ENCODE data around the gene TMEM233. TPM values are rescaled to one million over a fixed set of nuclear protein-coding genes. Genes with fewer than 3 reads are reported as not detected.

The TMEM233 gene
- total RNA-seq, 2 experiments from 2014 or later: not detected

DNA sequence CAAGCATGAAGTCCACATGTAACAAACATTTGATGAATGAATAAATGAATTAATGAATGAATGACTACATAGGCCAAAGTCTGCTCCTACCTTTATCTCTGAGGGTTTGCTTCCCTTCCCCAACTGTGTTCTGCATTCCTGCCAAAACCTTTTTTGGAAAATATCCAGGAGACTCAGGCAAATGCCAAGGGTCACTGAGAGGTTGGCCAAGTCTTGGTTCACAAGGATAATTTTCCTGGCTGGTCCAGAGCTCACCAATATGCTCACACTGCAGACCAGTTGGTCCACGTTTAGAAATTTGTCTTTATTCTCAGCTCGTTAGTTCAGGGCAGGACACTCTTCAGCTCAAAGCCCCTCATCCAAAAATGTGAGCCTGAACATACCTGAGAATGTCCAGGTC is 10.2 kb downstream of the TMEM233 start:
- intact Hi-C loops (cut with micrococcal nuclease; ENCODE audit: unreplicated experiment): no loop called here
- Histone ChIP-seq H3K9me3 (ENCODE audit: low read length) (no peaks in the 10 kb centered on the region), H3K4me2 (ENCODE audit: low read length) (no peak overlapping the region), H3K4me1 (ENCODE audit: insufficient read depth, low read length, poor library complexity, severe bottlenecking) (no peaks in the 10 kb centered on the region), H3K36me3 (ENCODE audit: insufficient read depth, low read length) (no peaks in the 10 kb centered on the region), H3K4me3 (ENCODE audit: low read depth, low read length, poor library complexity, severe bottlenecking) (no peak overlapping the region), H3K9me2 (ENCODE audit: insufficient read depth, low read length) (no peaks in the 10 kb centered on the region), H3K79me2 (ENCODE audit: insufficient read depth, low read depth, low read length) (no peaks in the 10 kb centered on the region), H3K27ac (ENCODE audit: low read depth, low read length, poor library complexity, severe bottlenecking) (no peak overlapping the region), H2AFZ (ENCODE audit: low read length) (no peak overlapping the region), H4K20me1 (ENCODE audit: insufficient read depth, low read length) (no peaks in the 10 kb centered on the region)
- POLR2A ChIA-PET: no interaction called here
- DNase-seq (ENCODE audit: low spot score): no peak
- BruUV-seq (replicated peaks): no TSS peak
- TF ChIP-seq, protein P1, sequence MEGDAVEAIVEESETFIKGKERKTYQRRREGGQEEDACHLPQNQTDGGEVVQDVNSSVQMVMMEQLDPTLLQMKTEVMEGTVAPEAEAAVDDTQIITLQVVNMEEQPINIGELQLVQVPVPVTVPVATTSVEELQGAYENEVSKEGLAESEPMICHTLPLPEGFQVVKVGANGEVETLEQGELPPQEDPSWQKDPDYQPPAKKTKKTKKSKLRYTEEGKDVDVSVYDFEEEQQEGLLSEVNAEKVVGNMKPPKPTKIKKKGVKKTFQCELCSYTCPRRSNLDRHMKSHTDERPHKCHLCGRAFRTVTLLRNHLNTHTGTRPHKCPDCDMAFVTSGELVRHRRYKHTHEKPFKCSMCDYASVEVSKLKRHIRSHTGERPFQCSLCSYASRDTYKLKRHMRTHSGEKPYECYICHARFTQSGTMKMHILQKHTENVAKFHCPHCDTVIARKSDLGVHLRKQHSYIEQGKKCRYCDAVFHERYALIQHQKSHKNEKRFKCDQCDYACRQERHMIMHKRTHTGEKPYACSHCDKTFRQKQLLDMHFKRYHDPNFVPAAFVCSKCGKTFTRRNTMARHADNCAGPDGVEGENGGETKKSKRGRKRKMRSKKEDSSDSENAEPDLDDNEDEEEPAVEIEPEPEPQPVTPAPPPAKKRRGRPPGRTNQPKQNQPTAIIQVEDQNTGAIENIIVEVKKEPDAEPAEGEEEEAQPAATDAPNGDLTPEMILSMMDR (conservative IDR thresholded peaks at IDR 0.05; ENCODE audit: low read length): no peak
- no peak for TF ChIP-seq EZH2phosphoT487 (IDR thresholded peaks at IDR 0.05; ENCODE audit: borderline replicate concordance, low read depth, low read length)
- CTCF ChIA-PET (ENCODE audit: unreplicated experiment): no interaction called here

DNA sequence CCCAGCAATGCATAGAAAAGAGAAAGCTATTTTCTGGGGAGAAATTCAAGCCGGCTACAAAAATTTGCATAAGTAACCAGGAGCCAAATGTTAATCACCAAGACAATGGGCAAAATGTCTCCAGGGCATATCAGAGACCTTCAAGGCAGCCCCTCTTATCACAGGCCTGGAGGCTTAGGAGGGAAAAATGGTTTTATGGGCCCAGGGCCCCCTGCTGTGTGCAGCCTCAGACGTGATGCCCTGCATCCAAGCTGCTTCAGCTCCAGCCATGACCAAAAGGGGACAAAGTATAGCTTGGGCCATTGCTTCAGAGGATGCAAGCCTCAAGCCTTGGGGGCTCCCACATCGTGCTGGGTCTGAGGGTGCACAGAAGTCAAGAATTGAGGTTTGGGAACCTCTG is 15.8 kb downstream of the TMEM233 start:
- Histone ChIP-seq H3K27ac (ENCODE audit: low read depth, low read length, poor library complexity, severe bottlenecking) (no peak overlapping the region), H4K20me1 (ENCODE audit: insufficient read depth, low read length) (no peaks in the 10 kb centered on the region), H3K4me1 (ENCODE audit: insufficient read depth, low read length, poor library complexity, severe bottlenecking) (no peaks in the 10 kb centered on the region), H3K36me3 (ENCODE audit: insufficient read depth, low read length) (no peaks in the 10 kb centered on the region), H3K9me2 (ENCODE audit: insufficient read depth, low read length) (no peaks in the 10 kb centered on the region), H2AFZ (ENCODE audit: low read length) (no peak overlapping the region), H3K79me2 (ENCODE audit: insufficient read depth, low read depth, low read length) (no peaks in the 10 kb centered on the region), H3K4me3 (ENCODE audit: low read depth, low read length, poor library complexity, severe bottlenecking) (no peak overlapping the region), H3K9me3 (ENCODE audit: low read length) (no peaks in the 10 kb centered on the region), H3K4me2 (ENCODE audit: low read length) (no peak overlapping the region)
- DNase-seq (ENCODE audit: low spot score): no peak
- POLR2A ChIA-PET: no interaction called here
- TF ChIP-seq EZH2phosphoT487 (IDR thresholded peaks at IDR 0.05; ENCODE audit: borderline replicate concordance, low read depth, low read length): no peak
- TF ChIP-seq, protein P1 (conservative IDR thresholded peaks at IDR 0.05; ENCODE audit: low read length): no peak
- no TSS peak for BruUV-seq (replicated peaks)
- CTCF ChIA-PET (ENCODE audit: unreplicated experiment): no interaction called here
- intact Hi-C loops (cut with micrococcal nuclease; ENCODE audit: unreplicated experiment): no loop called here

DNA sequence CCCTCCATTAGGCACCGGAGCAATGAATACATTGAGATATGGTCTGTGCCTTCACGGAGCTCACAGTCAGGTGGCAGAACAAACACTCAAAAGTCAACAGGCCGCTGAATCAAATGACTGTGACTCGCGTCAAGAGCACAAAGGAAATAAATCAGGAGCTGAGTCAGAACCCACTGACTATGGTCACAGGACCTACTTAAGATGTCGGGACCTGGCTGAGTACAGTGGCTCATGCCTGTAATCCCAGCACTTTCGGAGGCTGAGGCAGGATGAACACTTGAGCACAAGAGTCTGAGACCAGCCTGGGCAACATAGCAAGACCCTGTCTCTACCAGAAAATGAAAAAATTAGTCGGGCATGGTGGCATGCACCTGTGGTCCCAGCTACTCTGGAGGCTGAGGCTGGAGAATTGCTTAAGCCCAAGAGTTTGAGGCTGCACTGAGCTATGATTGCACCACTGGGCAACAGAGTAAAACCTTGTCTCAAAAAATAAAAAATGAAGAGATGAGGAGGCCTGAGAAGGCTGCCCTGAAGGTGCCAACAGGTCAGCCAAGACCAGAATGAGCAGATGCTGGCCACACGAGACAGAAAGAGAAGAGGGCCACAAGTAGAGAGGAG is 19.9 kb downstream of the TMEM233 start:
- no peak for DNase-seq (ENCODE audit: low spot score)
- Histone ChIP-seq H3K4me3 (ENCODE audit: low read depth, low read length, poor library complexity, severe bottlenecking) (no peak overlapping the region), H3K4me1 (ENCODE audit: insufficient read depth, low read length, poor library complexity, severe bottlenecking) (no peaks in the 10 kb centered on the region), H3K4me2 (ENCODE audit: low read length) (no peak overlapping the region), H3K9me3 (ENCODE audit: low read length) (no peaks in the 10 kb centered on the region), H3K27ac (ENCODE audit: low read depth, low read length, poor library complexity, severe bottlenecking) (no peak overlapping the region), H3K36me3 (ENCODE audit: insufficient read depth, low read length) (no peaks in the 10 kb centered on the region), H3K79me2 (ENCODE audit: insufficient read depth, low read depth, low read length) (no peaks in the 10 kb centered on the region), H2AFZ (ENCODE audit: low read length) (no peak overlapping the region), H4K20me1 (ENCODE audit: insufficient read depth, low read length) (no peaks in the 10 kb centered on the region), H3K9me2 (ENCODE audit: insufficient read depth, low read length) (no peaks in the 10 kb centered on the region)
- no peak for TF ChIP-seq EZH2phosphoT487 (IDR thresholded peaks at IDR 0.05; ENCODE audit: borderline replicate concordance, low read depth, low read length)
- TF ChIP-seq, protein P1 (conservative IDR thresholded peaks at IDR 0.05; ENCODE audit: low read length): no peak
- CTCF ChIA-PET (ENCODE audit: unreplicated experiment): no interaction called here
- POLR2A ChIA-PET: interaction anchor here (0.7 kb wide), 2 partner anchors 49 to 1716 kb away, joined by 3 to 4 read pairs; no protein-coding TSS in a partner anchor
- intact Hi-C loops (cut with micrococcal nuclease; ENCODE audit: unreplicated experiment): no loop called here
- no TSS peak for BruUV-seq (replicated peaks)
